Bronchial epithelial cell (primary cell): ENCODE data around the gene PINLYP. TPM values are rescaled to one million over a fixed set of nuclear protein-coding genes. Genes with fewer than 3 reads are reported as not detected.
A peak's percentile ranks its signal among the peaks of the same experiment; 100 is the strongest.

ENCODE experiments used
- DNase-seq: peaks from one replicate; pipeline ENCODE4 v3.0.0-alpha.2; 2010; ENCODE audit warnings: low read depth
- FAIRE-seq: peaks from 2 replicates; lab custom pipeline; 2011; peaks lifted over from hg19 to GRCh38; lab: Jason Lieb, UNC
- H3K27me3 ChIP-seq: 2 replicates; pipeline ENCODE4 v1.5.1; 2011; ENCODE audit warnings: low read length; ENCODE audit not compliant: control insufficient read depth, insufficient read depth
- H3K36me3 ChIP-seq: 2 replicates; pipeline ENCODE4 v1.5.1; 2011; ENCODE audit warnings: low read length; ENCODE audit not compliant: control insufficient read depth, insufficient read depth
- H3K4me3 ChIP-seq: 2 replicates; pipeline ENCODE4 v1.5.1; 2011; ENCODE audit warnings: mild to moderate bottlenecking, low read depth, low read length, control low read depth
- CTCF ChIP-seq: IDR thresholded peaks from 2 replicates; pipeline ENCODE4 v1.5.1; 2011; ENCODE audit warnings: mild to moderate bottlenecking, moderate library complexity, low read length, control low read depth, inconsistent platforms; ENCODE audit not compliant: insufficient read depth, severe bottlenecking
- total RNA-seq: library from RNA; depleted of rRNA; stranded (reverse); fragments of >200 nt; gene quantifications from 2 replicates; pipeline ENCODE4 v1.2.1, GENCODE V29; 2014

PINLYP gene
- total RNA-seq, 1 donor from 2014 or later, result 0.53 TPM

GRCh38 chr19:43570174-43570791 is 5.3 kb upstream of the PINLYP start:
- Histone ChIP-seq H3K4me3 (no peak overlapping the region), H3K36me3 (peaks cover 1% of the 10 kb centered on the region), H3K27me3 (no peaks in the 10 kb centered on the region)
- TF ChIP-seq CTCF, result no peak
- DNase-seq, result peak; percentile 80
- no peak for FAIRE-seq

GRCh38 chr19:43572171-43572588 is 3.4 kb upstream of the PINLYP start:
- FAIRE-seq, result no peak
- no peak for DNase-seq
- no peak for TF ChIP-seq CTCF
- Histone ChIP-seq H3K4me3 (no peak overlapping the region), H3K27me3 (no peaks in the 10 kb centered on the region), H3K36me3 (peaks cover 1% of the 10 kb centered on the region)

- Histone ChIP-seq H3K4me3 (peak overlapping the region; percentile 91), H3K36me3 (peaks cover 1% of the 10 kb centered on the region), H3K27me3 (no peaks in the 10 kb centered on the region)
- DNase-seq (no peak), FAIRE-seq (no peak)
- TF ChIP-seq CTCF, result no peak
Measured at GRCh38 chr19:43574424-43575155, 1.0 kb upstream of the PINLYP start.

GRCh38 chr19:43575955-43576878 is 616 bp downstream of the PINLYP start:
- H3K4me3 ChIP-seq, result peak overlapping the region; percentile 24
- H3K36me3 ChIP-seq, result peaks cover 1% of the 10 kb centered on the region
- peak; percentile 18 for DNase-seq

GRCh38 chr19:43578787-43579186 is 3.2 kb downstream of the PINLYP start:
- Histone ChIP-seq H3K36me3 (peaks cover 1% of the 10 kb centered on the region), H3K4me3 (no peak overlapping the region), H3K27me3 (no peaks in the 10 kb centered on the region)
- TF ChIP-seq CTCF, result no peak
- no peak for DNase-seq
- no peak for FAIRE-seq

More at GRCh38 chr19:43575955-43576878, 616 bp downstream of the PINLYP start:
- TF ChIP-seq CTCF, result no peak
- FAIRE-seq, result no peak
- no peaks in the 10 kb centered on the region for H3K27me3 ChIP-seq
